A375 (cell line): ENCODE data around the gene ENO1. TPM values are rescaled to one million over a fixed set of nuclear protein-coding genes. Genes with fewer than 3 reads are reported as not detected.

Experiments
- small RNA-seq: library from RNA; depleted of rRNA; stranded (forward); fragments of <200 nt; gene quantifications from one replicate; pipeline ENCODE3, GENCODE V24; 2014
- total RNA-seq: library from RNA; depleted of rRNA; stranded (reverse); fragments of >200 nt; shearing (Covaris generic); gene quantifications from 2 replicates; pipeline ENCODE4 v1.2.3, GENCODE V29; 2014; rRNA removed

ENO1 gene
- total RNA-seq: 3,008 and 3,187 TPM in 2 replicates

DNA sequence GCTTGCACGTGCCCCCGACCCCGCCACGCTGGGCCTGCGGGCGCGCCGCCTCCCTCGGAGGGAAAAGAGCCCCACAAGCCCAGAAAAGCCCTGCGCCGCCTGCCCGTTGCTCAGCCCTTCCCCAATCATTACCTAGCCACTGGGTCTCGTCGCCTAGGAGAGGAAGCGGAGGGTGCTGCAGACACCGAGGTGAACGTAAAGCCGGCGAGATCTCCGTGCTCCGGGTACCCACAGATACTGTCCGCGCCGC, at the start of gene ENO1:
Gene ENO1 (minus strand): TSS at position 239 of the 250 bp plus-strand sequence. CDS start 3,778 bp downstream, outside the sequence.

DNA sequence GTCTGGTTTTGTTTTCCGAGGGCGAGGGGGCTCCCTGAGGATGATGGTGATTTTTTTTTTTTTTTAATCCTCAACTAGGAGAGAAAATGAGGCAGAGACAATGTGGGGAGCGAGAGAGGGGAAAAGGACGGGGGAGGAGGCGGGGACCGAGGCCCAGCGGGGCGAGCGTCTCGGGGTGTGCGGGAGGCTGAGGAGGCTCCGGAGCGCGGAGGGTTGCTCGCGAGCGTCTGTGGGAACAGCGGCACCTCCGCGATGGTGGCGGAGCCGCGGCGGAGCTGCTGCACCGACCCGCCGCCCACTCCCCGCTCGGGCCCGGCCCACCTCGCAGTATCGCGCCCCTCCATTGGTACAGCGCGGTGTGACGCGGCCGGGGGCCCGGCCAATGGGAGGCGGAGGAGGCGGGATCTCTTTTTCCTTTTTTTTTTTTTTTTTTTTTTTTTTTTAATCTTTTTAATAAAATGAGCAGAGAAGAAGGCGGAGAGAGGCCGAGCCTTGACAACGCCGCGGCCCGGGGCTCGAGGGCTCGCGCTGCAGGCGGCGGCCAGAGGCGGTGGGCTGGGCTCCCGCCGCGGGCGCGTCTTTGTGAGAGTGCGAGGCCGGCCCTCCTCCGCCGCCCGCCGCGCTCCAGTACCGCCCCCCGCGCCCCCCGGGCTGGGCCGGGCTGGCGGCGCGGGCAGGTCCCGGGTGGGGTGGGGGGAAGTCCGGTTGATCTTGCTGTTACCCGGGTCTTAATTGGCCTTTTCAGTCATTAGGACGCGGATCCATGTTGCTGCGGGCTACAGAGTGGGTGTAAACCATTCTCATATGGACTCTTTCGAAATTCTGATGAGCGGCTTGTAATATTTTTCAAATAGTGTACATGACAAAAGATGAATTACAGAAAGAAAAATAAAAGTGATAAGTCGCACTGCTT, 60.8 kb downstream of the ENO1 start, which contains the start of gene RERE:
Gene RERE (minus strand): TSS at position 229 of the 913 bp plus-strand sequence.

Small RNAs within 50 kb of the gene (small RNA-seq; reads per million reads assigned to genes)
- gene AL139415.2 (not detected), gene MIR6728 (not detected), gene RNU6-304P (not detected)

Other genes with a start within 250 kb of the ENO1 start
- 30.5 and 42.2 TPM in 2 replicates for gene RERE, start 61.0 kb downstream of the ENO1 start, total RNA-seq
- gene CA6, start 67.2 kb upstream of the ENO1 start, total RNA-seq: not detected in 2 replicates
- gene SLC2A7, start 147.7 kb upstream of the ENO1 start, total RNA-seq: not detected in 2 replicates
- gene SLC2A5, start 190.9 kb upstream of the ENO1 start, total RNA-seq: not detected in 2 replicates